Measurements from ENCODE around the gene SLC6A13. TPM values are rescaled to one million over a fixed set of nuclear protein-coding genes. Genes with fewer than 3 reads are reported as not detected.

The SLC6A13 gene
- total and polyA plus RNA-seq, 2 experiments from 2014 or later = not detected

DNA sequence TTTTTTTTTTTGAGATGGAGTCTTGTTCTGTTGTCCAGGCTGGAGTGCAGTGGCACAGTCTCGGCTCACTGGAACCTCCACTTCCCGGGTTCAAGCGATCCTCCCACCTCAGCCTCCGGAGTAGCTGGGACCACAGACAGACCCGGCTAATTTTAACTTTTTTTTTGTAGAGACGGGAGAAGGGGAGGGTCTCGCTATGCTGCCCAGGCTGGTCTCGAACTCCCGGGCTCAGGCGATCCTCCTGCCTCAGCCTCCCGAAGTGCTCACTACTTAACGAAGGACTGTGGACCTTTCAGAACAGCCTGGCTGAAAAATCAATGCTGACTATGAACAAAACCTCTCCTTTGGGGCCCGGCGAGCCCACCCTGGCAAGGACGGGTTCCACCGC is 59.6 kb downstream of the SLC6A13 start:
- no peaks in the 10 kb centered on the region for H3K9me3 ChIP-seq (ENCODE audit: low read depth)
- no peak overlapping the region for H3K27ac ChIP-seq
- 0 out of 2 replicates have a peak overlapping the region, but pooled peaks have one; percentile 40 for H3K4me3 ChIP-seq
- WGBS, 2 experiments (ENCODE audit: low coverage in 1 of 2, low lambda C conversion rate in 2 of 2, missing lambda C conversion rate in 2 of 2) = 56 to 67% methylated on average over 11 to 16 of the region's 16 CpGs
- TF ChIP-seq EZH2phosphoT487 (IDR thresholded peaks at IDR 0.05; ENCODE audit: insufficient read depth, low read depth) (no peak), EZH2 (IDR thresholded peaks at IDR 0.05; ENCODE audit: insufficient read depth, poor library complexity, severe bottlenecking) (no peak)
- no peak overlapping the region for H3K9ac ChIP-seq
- no peaks in the 10 kb centered on the region for H3K79me2 ChIP-seq (ENCODE audit: insufficient read depth)
- no peaks in the 10 kb centered on the region; the same call in 1 of the 2 replicates for H3F3A ChIP-seq (ENCODE audit: insufficient read depth)
- no peaks in the 10 kb centered on the region for H3K9me2 ChIP-seq (ENCODE audit: insufficient read depth)
- DNase-seq = no peak
- no peaks in the 10 kb centered on the region for H3K36me3 ChIP-seq (ENCODE audit: low read depth)
- H3K4me2 ChIP-seq (ENCODE audit: unreplicated experiment) = no peak overlapping the region
- H3K27me3 ChIP-seq (replicated peaks; ENCODE audit: insufficient read depth) = peaks cover 54% of the 10 kb centered on the region
- H4K20me1 ChIP-seq (ENCODE audit: insufficient read depth) = no peaks in the 10 kb centered on the region
- no peak overlapping the region for H2AFZ ChIP-seq
- no peaks in the 10 kb centered on the region for H3K4me1 ChIP-seq (ENCODE audit: insufficient read depth)
- in situ Hi-C loops (cut with MboI) = no loop called here

DNA sequence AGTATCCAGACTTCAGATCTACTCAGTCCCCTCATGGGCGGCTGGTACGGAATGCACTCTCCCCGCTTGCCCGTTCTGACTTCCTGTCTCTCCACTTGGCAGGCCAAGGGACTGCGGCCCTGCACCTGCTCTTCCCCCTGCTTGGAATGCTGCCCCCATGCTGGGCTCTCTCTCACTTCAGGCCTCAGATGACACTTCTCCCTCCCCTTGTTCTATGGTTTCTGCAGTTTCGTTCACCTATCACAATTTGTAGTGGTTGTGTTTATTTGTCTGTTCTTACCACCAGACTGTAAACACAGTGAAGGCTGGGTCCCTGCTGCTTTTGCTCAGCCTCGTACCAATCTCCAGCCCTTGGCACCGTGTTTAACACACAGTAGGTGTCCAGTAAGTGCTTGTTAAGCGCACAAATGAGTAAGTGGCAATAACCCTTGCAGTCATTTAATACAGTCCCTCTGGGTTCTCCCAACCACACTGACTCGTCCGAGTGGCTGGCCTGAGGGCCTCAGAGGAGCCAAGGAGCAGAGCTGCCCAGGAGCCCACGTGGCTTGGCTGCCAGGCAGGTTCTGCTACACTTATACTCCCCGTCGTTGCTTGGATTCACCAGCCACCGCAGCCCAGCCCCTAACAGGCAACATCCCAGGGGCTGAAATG is 60.4 kb downstream of the SLC6A13 start:
- no peaks in the 10 kb centered on the region for H3K4me1 ChIP-seq (ENCODE audit: insufficient read depth)
- 54% methylated on average over 15 of the region's 15 CpGs for WGBS, 2 experiments (ENCODE audit: low coverage in 1 of 2, low lambda C conversion rate in 2 of 2, missing lambda C conversion rate in 2 of 2)
- H3K27me3 ChIP-seq (replicated peaks; ENCODE audit: insufficient read depth) = peaks cover 45% of the 10 kb centered on the region

DNA sequence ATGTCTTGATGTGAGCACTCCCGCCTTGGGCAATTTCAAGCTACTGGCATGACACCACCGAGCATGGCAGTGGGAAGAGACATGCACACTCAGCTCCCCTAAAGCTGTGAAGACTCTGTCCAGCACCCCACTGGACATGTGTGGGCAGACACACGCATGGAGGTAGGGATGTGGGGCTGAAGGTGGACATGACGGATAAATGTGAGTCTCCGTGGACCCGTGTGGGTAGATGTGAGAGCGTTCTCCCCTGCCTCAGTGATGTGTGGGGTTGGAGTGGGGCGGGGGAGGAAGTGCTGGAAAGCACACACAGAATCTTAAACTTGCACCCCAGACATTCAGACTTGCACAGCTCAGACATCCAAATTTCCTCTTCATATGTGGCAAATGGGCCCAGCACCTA is 61.3 kb downstream of the SLC6A13 start:
- no peaks in the 10 kb centered on the region for H3K4me1 ChIP-seq (ENCODE audit: insufficient read depth)
- H3K36me3 ChIP-seq (ENCODE audit: low read depth) = no peaks in the 10 kb centered on the region
- no peak overlapping the region for H3K4me3 ChIP-seq
- no peaks in the 10 kb centered on the region for H4K20me1 ChIP-seq (ENCODE audit: insufficient read depth)
- H3K27me3 ChIP-seq (replicated peaks; ENCODE audit: insufficient read depth) = peaks cover 43% of the 10 kb centered on the region
- TF ChIP-seq EZH2 (IDR thresholded peaks at IDR 0.05; ENCODE audit: insufficient read depth, poor library complexity, severe bottlenecking) (no peak), EZH2phosphoT487 (IDR thresholded peaks at IDR 0.05; ENCODE audit: insufficient read depth, low read depth) (no peak)
- no peaks in the 10 kb centered on the region for H3K9me3 ChIP-seq (ENCODE audit: low read depth)
- no peak overlapping the region for H3K9ac ChIP-seq
- no peaks in the 10 kb centered on the region; the same call in 1 of the 2 replicates for H3F3A ChIP-seq (ENCODE audit: insufficient read depth)
- no peak for DNase-seq
- no peak overlapping the region for H2AFZ ChIP-seq
- H3K9me2 ChIP-seq (ENCODE audit: insufficient read depth) = no peaks in the 10 kb centered on the region
- H3K27ac ChIP-seq = no peak overlapping the region
- in situ Hi-C loops (cut with MboI) = no loop called here
- no peak overlapping the region for H3K4me2 ChIP-seq (ENCODE audit: unreplicated experiment)
- WGBS, 2 experiments (ENCODE audit: low coverage in 1 of 2, low lambda C conversion rate in 2 of 2, missing lambda C conversion rate in 2 of 2) = 67 to 70% methylated on average over 8 of the region's 8 CpGs
- H3K79me2 ChIP-seq (ENCODE audit: insufficient read depth) = no peaks in the 10 kb centered on the region

More for the DNA sequence above, 60.4 kb downstream of the SLC6A13 start:
- H3K79me2 ChIP-seq (ENCODE audit: insufficient read depth) = no peaks in the 10 kb centered on the region
- no peaks in the 10 kb centered on the region; the same call in 1 of the 2 replicates for H3F3A ChIP-seq (ENCODE audit: insufficient read depth)
- no peaks in the 10 kb centered on the region for H3K36me3 ChIP-seq (ENCODE audit: low read depth)
- no peak overlapping the region for H3K27ac ChIP-seq
- no peaks in the 10 kb centered on the region for H3K9me2 ChIP-seq (ENCODE audit: insufficient read depth)
- no peaks in the 10 kb centered on the region for H4K20me1 ChIP-seq (ENCODE audit: insufficient read depth)
- H3K4me2 ChIP-seq (ENCODE audit: unreplicated experiment) = no peak overlapping the region
- in situ Hi-C loops (cut with MboI) = no loop called here
- H3K9ac ChIP-seq = no peak overlapping the region
- H2AFZ ChIP-seq = no peak overlapping the region
- TF ChIP-seq EZH2phosphoT487 (IDR thresholded peaks at IDR 0.05; ENCODE audit: insufficient read depth, low read depth) = no peak
- no peak for TF ChIP-seq EZH2 (IDR thresholded peaks at IDR 0.05; ENCODE audit: insufficient read depth, poor library complexity, severe bottlenecking)
- H3K4me3 ChIP-seq = no peak overlapping the region
- no peak for DNase-seq
- H3K9me3 ChIP-seq (ENCODE audit: low read depth) = no peaks in the 10 kb centered on the region

DNA sequence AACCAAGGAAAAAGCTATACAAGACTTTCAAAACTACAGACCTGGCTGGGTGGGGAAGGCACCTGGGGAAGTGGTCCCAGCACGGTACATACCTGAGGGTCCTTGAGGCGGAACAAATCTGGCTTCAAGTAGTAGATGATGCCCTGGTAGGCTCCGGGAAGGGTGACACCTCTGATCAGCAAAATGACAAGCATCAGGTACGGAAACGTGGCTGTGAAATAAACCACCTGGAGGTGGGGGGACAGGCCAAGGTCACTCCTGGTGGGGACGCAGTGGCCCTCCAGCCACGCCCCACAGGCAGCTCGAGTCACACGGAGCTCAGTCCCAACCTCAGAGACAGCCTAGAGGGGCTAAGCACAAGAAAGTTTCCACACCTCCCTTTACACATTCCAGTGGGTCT is 63.9 kb downstream of the SLC6A13 start:
- no peaks in the 10 kb centered on the region for H3K36me3 ChIP-seq (ENCODE audit: low read depth)
- H2AFZ ChIP-seq = no peak overlapping the region
- H3K4me2 ChIP-seq (ENCODE audit: unreplicated experiment) = no peak overlapping the region
- H4K20me1 ChIP-seq (ENCODE audit: insufficient read depth) = no peaks in the 10 kb centered on the region
- no peak for TF ChIP-seq EZH2 (IDR thresholded peaks at IDR 0.05; ENCODE audit: insufficient read depth, poor library complexity, severe bottlenecking)
- TF ChIP-seq EZH2phosphoT487 (IDR thresholded peaks at IDR 0.05; ENCODE audit: insufficient read depth, low read depth) = no peak
- no peak overlapping the region for H3K4me3 ChIP-seq
- no peak overlapping the region for H3K27ac ChIP-seq
- no peaks in the 10 kb centered on the region for H3K79me2 ChIP-seq (ENCODE audit: insufficient read depth)
- WGBS, 2 experiments (ENCODE audit: low coverage in 1 of 2, low lambda C conversion rate in 2 of 2, missing lambda C conversion rate in 2 of 2) = 42 to 43% methylated on average over 9 of the region's 9 CpGs
- in situ Hi-C loops (cut with MboI) = no loop called here
- DNase-seq = no peak
- no peak overlapping the region for H3K9ac ChIP-seq
- no peaks in the 10 kb centered on the region for H3K9me2 ChIP-seq (ENCODE audit: insufficient read depth)
- H3F3A ChIP-seq (ENCODE audit: insufficient read depth) = no peaks in the 10 kb centered on the region; the same call in 1 of the 2 replicates
- H3K9me3 ChIP-seq (ENCODE audit: low read depth) = no peaks in the 10 kb centered on the region
- H3K27me3 ChIP-seq (replicated peaks; ENCODE audit: insufficient read depth) = peaks cover 33% of the 10 kb centered on the region
- H3K4me1 ChIP-seq (ENCODE audit: insufficient read depth) = no peaks in the 10 kb centered on the region

Data from GM23248 (cell line).